Breast epithelium (tissue), 4 donors: ENCODE measurements around the gene MYO1D. TPM values are rescaled to one million over a fixed set of nuclear protein-coding genes. Genes with fewer than 3 reads are reported as not detected.

Source experiments
- DNase-seq, 2 donors: peaks; one replicate each; pipeline ENCODE4 v3.0.0-alpha.2; 2019; ENCODE audit warnings: low spot score in 2 of 2
- H3K27ac ChIP-seq, 2 donors: fragments of 200-600 bp; sonication (generic) in 1 of 2; one replicate each; pipeline ENCODE4 v1.5.1; 2016 to 2019; ENCODE audit warnings: mild to moderate bottlenecking in 1 of 2
- H3K27me3 ChIP-seq, 2 donors: fragments of 200-600 bp; sonication (generic) in 1 of 2; one replicate each; pipeline versions ENCODE4 v1.5.1 to v1.6.0; 2017 to 2019; ENCODE audit warnings: control low read depth in 1 of 2, mild to moderate bottlenecking in 1 of 2
- H3K36me3 ChIP-seq: fragments of 200-600 bp; one replicate; pipeline ENCODE4 v1.5.1; 2019
- H3K4me1 ChIP-seq, 2 donors: fragments of 200-600 bp; sonication (generic); one replicate each; pipeline ENCODE4 v1.5.1; 2016 to 2019; ENCODE audit warnings: control low read depth in 1 of 2
- H3K4me3 ChIP-seq, 3 donors: fragments of 200-600 bp; sonication (generic); 1 replicate in 2 of 3; 2 replicates in 1 of 3; pipeline ENCODE4 v1.5.1; 2016 to 2019; ENCODE audit warnings: mild to moderate bottlenecking in 3 of 3, moderate library complexity in 2 of 3
- H3K9me3 ChIP-seq, 2 donors: fragments of 200-600 bp; sonication (generic) in 1 of 2; one replicate each; pipeline ENCODE4 v1.5.1; 2016 to 2019; ENCODE audit warnings: control low read depth in 1 of 2
- POLR2A ChIP-seq: fragments of 450-650 bp; IDR thresholded peaks from one replicate; pipeline ENCODE4 v1.6.1; 2016; ENCODE audit warnings: antibody characterized with exemption, mild to moderate bottlenecking, moderate library complexity
- POLR2AphosphoS5 ChIP-seq, 3 donors: sonication (generic); formaldehyde crosslinking; IDR thresholded peaks; one replicate each; pipeline ENCODE4 v1.6.1; 2017; ENCODE audit warnings: antibody characterized with exemption in 3 of 3
- intact Hi-C: fragments of 100-400 bp; cut with DNase I; formaldehyde crosslinking; loops from one replicate; pipeline ENCODE4 v1.15.1; 2023; ENCODE audit warnings: low total_unique reads
- total RNA-seq, 3 donors: library from RNA; depleted of rRNA; stranded (reverse); fragments of >200 nt; gene quantifications; one replicate each; pipeline ENCODE4 v1.1.0, GENCODE V29; 2016
- TF ChIP-seq, protein P1 (sequence below), 3 donors: fragments of 450-650 bp; IDR thresholded peaks; one replicate each; pipeline ENCODE4 v1.5.1; 2016 to 2017; ENCODE audit warnings: antibody characterized with exemption in 3 of 3, mild to moderate bottlenecking in 3 of 3, moderate library complexity in 3 of 3

The MYO1D gene
- total RNA-seq, 3 donors from 2014 or later = 54.4 to 114 (median 76.7) TPM

DNA sequence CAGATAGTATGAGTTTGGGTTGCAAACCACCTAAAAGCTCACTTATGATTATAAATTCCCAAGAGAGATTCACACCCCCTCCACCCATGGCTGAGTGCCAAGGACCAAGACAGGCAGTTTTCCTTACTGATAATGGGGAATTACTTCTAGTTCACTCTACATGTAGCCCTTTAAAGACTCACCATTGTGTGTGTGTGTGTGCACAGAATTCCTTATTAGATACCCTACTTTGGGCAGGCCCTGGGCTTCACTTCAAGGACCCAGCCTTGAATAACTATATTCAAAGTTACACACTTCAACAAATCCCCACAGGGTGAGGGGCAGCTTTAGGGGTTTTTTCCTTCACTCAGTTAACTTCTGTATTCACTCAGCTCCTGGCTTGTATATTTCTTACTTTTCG is 143.5 kb downstream of the MYO1D start:
- H3K4me1 ChIP-seq = no peaks in the 10 kb centered on the region
- H3K4me3 ChIP-seq = no peak overlapping the region
- no peak for DNase-seq
- H3K9me3 ChIP-seq = no peaks in the 10 kb centered on the region
- TF ChIP-seq, protein P1, sequence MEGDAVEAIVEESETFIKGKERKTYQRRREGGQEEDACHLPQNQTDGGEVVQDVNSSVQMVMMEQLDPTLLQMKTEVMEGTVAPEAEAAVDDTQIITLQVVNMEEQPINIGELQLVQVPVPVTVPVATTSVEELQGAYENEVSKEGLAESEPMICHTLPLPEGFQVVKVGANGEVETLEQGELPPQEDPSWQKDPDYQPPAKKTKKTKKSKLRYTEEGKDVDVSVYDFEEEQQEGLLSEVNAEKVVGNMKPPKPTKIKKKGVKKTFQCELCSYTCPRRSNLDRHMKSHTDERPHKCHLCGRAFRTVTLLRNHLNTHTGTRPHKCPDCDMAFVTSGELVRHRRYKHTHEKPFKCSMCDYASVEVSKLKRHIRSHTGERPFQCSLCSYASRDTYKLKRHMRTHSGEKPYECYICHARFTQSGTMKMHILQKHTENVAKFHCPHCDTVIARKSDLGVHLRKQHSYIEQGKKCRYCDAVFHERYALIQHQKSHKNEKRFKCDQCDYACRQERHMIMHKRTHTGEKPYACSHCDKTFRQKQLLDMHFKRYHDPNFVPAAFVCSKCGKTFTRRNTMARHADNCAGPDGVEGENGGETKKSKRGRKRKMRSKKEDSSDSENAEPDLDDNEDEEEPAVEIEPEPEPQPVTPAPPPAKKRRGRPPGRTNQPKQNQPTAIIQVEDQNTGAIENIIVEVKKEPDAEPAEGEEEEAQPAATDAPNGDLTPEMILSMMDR (IDR thresholded peaks at IDR 0.05) = no peak
- no peak for TF ChIP-seq POLR2A
- TF ChIP-seq POLR2AphosphoS5 (IDR thresholded peaks at IDR 0.05) = no peak
- no peaks in the 10 kb centered on the region for H3K36me3 ChIP-seq
- H3K27me3 ChIP-seq = no peaks in the 10 kb centered on the region
- intact Hi-C loops = no loop called here
- H3K27ac ChIP-seq = no peak overlapping the region

DNA sequence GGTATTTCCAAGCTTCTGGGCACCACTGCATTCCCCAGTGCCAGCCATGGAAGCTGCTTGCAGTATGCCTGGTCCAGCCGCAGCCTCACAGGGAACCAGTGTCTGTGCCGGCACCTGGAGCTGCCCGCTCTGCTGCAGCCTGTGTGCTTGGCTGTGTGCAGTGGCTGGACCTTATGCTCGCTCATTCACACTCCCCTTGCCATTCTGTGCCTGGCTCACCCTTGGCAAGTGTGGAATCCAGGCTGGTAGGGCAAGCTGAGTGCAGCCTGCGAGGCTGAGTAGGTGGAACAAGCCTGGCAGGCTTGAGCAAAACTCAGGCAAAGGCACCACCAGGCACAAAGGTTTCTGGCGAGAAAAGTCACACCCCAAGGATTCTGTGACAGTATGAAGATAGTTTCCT is 144.0 kb downstream of the MYO1D start:
- no peak for DNase-seq
- H3K9me3 ChIP-seq = no peaks in the 10 kb centered on the region
- intact Hi-C loops = no loop called here
- no peak overlapping the region for H3K27ac ChIP-seq
- no peak overlapping the region for H3K4me3 ChIP-seq
- no peaks in the 10 kb centered on the region for H3K4me1 ChIP-seq
- no peak for TF ChIP-seq POLR2A
- no peak for TF ChIP-seq POLR2AphosphoS5 (IDR thresholded peaks at IDR 0.05)
- TF ChIP-seq, protein P1 (IDR thresholded peaks at IDR 0.05) = no peak
- H3K36me3 ChIP-seq = no peaks in the 10 kb centered on the region
- H3K27me3 ChIP-seq = no peaks in the 10 kb centered on the region

GRCh38 chr17:32732296-32732642 is 144.7 kb downstream of the MYO1D start:
- TF ChIP-seq, protein P1 (IDR thresholded peaks at IDR 0.05) = no peak
- TF ChIP-seq POLR2AphosphoS5 (IDR thresholded peaks at IDR 0.05) (no peak), POLR2A (no peak)
- H3K27me3 ChIP-seq = no peaks in the 10 kb centered on the region
- H3K27ac ChIP-seq = no peak overlapping the region
- H3K36me3 ChIP-seq = no peaks in the 10 kb centered on the region
- H3K4me1 ChIP-seq = no peaks in the 10 kb centered on the region
- no peak for DNase-seq
- no peak overlapping the region for H3K4me3 ChIP-seq
- H3K9me3 ChIP-seq = no peaks in the 10 kb centered on the region
- intact Hi-C loops = no loop called here

DNA sequence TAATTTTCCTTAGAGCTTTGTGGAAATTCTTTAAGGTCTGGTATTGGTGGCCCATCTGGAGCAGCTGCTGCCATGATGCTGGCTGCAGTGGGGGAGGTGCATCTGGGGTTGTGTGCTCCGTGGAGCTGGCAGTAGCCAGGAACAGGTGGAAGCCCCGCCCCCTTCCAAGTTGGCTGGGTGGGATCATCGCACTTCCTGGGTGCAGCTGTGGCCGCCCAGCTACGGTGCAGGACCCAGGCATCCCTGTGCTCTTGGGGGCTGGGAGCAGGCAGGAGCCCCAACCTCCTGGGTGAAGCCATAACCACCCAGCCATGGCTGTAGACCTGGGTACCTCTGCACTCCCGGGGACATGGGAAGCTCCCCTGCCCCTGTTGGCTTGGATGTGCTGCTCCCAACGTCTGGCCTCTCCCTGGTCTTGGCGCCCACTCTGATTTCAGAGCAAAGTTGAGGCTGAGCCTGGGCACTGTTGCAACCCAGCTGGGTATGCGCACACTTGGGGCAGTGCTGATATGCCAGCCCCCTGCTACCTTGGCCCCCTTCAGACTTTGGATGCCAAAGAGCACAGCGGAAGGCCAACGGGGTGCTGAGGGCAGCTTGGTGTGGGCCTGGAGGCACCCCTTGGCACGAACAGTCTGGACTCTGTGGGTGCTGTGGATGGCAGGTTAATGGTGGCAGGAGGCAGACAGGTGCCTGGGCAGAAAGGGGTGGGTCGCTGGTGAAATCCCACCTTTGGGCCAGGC is 145.2 kb downstream of the MYO1D start:
- Histone ChIP-seq H3K4me1 (no peaks in the 10 kb centered on the region), H3K27ac (no peak overlapping the region), H3K4me3 (no peak overlapping the region), H3K27me3 (no peaks in the 10 kb centered on the region), H3K9me3 (no peaks in the 10 kb centered on the region), H3K36me3 (no peaks in the 10 kb centered on the region)
- DNase-seq = no peak
- no peak for TF ChIP-seq POLR2A
- no peak for TF ChIP-seq POLR2AphosphoS5 (IDR thresholded peaks at IDR 0.05)
- TF ChIP-seq, protein P1 (IDR thresholded peaks at IDR 0.05) = no peak
- intact Hi-C loops = no loop called here

GRCh38 chr17:32727681-32728080 is 149.2 kb downstream of the MYO1D start:
- Histone ChIP-seq H3K4me3 (no peak overlapping the region), H3K27me3 (no peaks in the 10 kb centered on the region), H3K27ac (no peak overlapping the region), H3K36me3 (no peaks in the 10 kb centered on the region), H3K4me1 (no peaks in the 10 kb centered on the region), H3K9me3 (no peaks in the 10 kb centered on the region)
- intact Hi-C loops = no loop called here
- no peak for DNase-seq
- TF ChIP-seq POLR2A (no peak), POLR2AphosphoS5 (IDR thresholded peaks at IDR 0.05) (no peak)
